ENCODE measurements around the gene MAP3K10.

- TF ChIP-seq CTCF (IDR thresholded peaks at IDR 0.05) = no peak
- TF ChIP-seq POLR2A (IDR thresholded peaks at IDR 0.05) = no peak
Measured at GRCh38 chr19:40261631-40262030, 70.4 kb downstream of the MAP3K10 start.

Measured in testis (tissue), 2 donors.